Heart right ventricle (tissue), 16 donors: Measurements from ENCODE around the gene TMEM245. TPM values are rescaled to one million over a fixed set of nuclear protein-coding genes. Genes with fewer than 3 reads are reported as not detected.

ENCODE experiments used
- ATAC-seq, 8 donors: fragments of 200-7000 bp; cut with Tn5 transposase; one replicate each; pipeline ENCODE4 v1.9.1; 2020; ENCODE audit warnings: mild to moderate bottlenecking in 8 of 8, moderate library complexity in 8 of 8, moderate number of reproducible peaks in 1 of 8
- DNase-seq, 2 donors: peaks; one replicate each; pipeline ENCODE4 v3.0.0-alpha.2; 2020
- H3K27ac ChIP-seq, 10 donors: fragments of 200-600 bp; sonication (generic) in 2 of 10; one replicate each; pipeline versions ENCODE4 v1.5.0 to v1.8.0; 2020 to 2022; ENCODE audit warnings: mild to moderate bottlenecking in 3 of 10
- H3K27me3 ChIP-seq, 7 donors: fragments of 200-600 bp; one replicate each; pipeline ENCODE4 v1.8.0; 2021 to 2022; ENCODE audit warnings: mild to moderate bottlenecking in 2 of 7
- H3K36me3 ChIP-seq, 9 donors: fragments of 200-600 bp; sonication (generic) in 1 of 9; one replicate each; pipeline versions ENCODE4 v1.5.0 to v1.8.0; 2020 to 2022; ENCODE audit warnings: mild to moderate bottlenecking in 2 of 9
- H3K4me1 ChIP-seq, 9 donors: fragments of 200-600 bp; sonication (generic) in 1 of 9; one replicate each; pipeline versions ENCODE4 v1.5.0 to v1.8.0; 2020 to 2022; ENCODE audit warnings: mild to moderate bottlenecking in 4 of 9
- H3K4me3 ChIP-seq, 10 donors: fragments of 200-600 bp; sonication (generic) in 2 of 10; one replicate each; pipeline versions ENCODE4 v1.5.0 to v1.8.0; 2020 to 2022; ENCODE audit warnings: mild to moderate bottlenecking in 7 of 10, moderate library complexity in 2 of 10
- H3K9me3 ChIP-seq, 11 donors: fragments of 200-600 bp in 10 of 11; sonication (generic) in 2 of 11; one replicate each; pipeline versions ENCODE4 v1.5.0 to v1.8.0; 2013 to 2022; ENCODE audit warnings: mild to moderate bottlenecking in 2 of 11, control low read depth in 1 of 11, moderate library complexity in 1 of 11
- CTCF ChIP-seq, 9 donors: fragments of 200-600 bp; sonication (generic) in 2 of 9; IDR thresholded peaks; one replicate each; pipeline versions ENCODE4 v1.5.0 to v1.8.0; 2021 to 2022; ENCODE audit warnings: antibody characterized with exemption in 9 of 9, mild to moderate bottlenecking in 5 of 9, moderate library complexity in 1 of 9
- WGBS, 2 donors: extraction: QIAGEN DNeasy Blood & Tissue Kit; methylation state at CpG; one replicate each; pipeline ENCODE4 v1.1.7; 2013; ENCODE audit warnings: inconsistent platforms in 1 of 2; 5-methylcytosine and 5-hydroxymethylcytosine counted together
- intact Hi-C, 10 donors: fragments of 100-400 bp; cut with DNase I; formaldehyde crosslinking; loops; one replicate each; pipeline versions ENCODE4 v1.11.1 to v1.14.2; 2022
- polyA plus RNA-seq, 2 donors: library from polyadenylated mRNA; stranded (reverse); fragments of 200-250 nt; gene quantifications; one replicate each; pipeline ENCODE4 v1.2.3, GENCODE V29; 2013
- total RNA-seq, 10 donors: library from RNA; stranded (reverse); fragmentation: NEBNext Ultra II Directional in 3 of 10; extraction: Animal tissue kit (Norgen Biotek cat#: 25700) in 3 of 10; gene quantifications; one replicate each; pipeline versions ENCODE4 v1.2.1 to v1.2.4, GENCODE V29; 2021 to 2023
- donor health status: Arrhythmogenic right ventricular cardiomyopathy.
- donor health status: ischemic (EF 13 %, LVEDD 7.1; RV severe dilation, severe dysfunction).
- donor health status: healthy with polysubstance abuse.
- donor health status: DM: no; HTN: yes; CAD: no.
- donor health status: DM: no; HTN: no; CAD: no.
- donor health status: ischemic (EF 25% LVEDD 6.9; RV normal size, moderate dysfunction).
- donor health status: ischemic (EF 25% LVEDD 5.7; RV mildly dilated, moderate dysfunction).
- donor health status: healthy.
- donor health status: DM: yes; HTN: yes; CAD: no.
- donor health status: Ischemic cardiomyopathy.
- donor health status: ischemic (EF 35%, LVEDD 5.7; RV mildly dilated, moderate dysfunction).
- donor health status: nonischemic (EF 11% LVEDD 7.7; RV severe dilation, severe dysfunction).
- donor health status: DM: yes; HTN: yes; CAD: no.
- donor health status: PGD.
- donor health status: ischemic (EF 29% LVEDD 5.4; RV normal size, mild dysfunction).
- donor health status: nonischemic (EF 23%, LVEDD 6.1; RV moderate dilation, normal function).

Gene TMEM245
- total and polyA plus RNA-seq, 12 donors = 17.0 to 152 (median 96.2) TPM

- ATAC-seq = no peak
- H3K4me3 ChIP-seq = no peak overlapping the region
- no peak for TF ChIP-seq CTCF (IDR thresholded peaks at IDR 0.05)
- H3K36me3 ChIP-seq = peaks cover 0 to 27% (median 0%) of the 10 kb centered on the region in 9 donors
- no peaks in the 10 kb centered on the region for H3K27me3 ChIP-seq
- no peaks in the 10 kb centered on the region for H3K9me3 ChIP-seq
- H3K4me1 ChIP-seq = peaks cover 3 to 59% (median 42%) of the 10 kb centered on the region in 9 donors
- H3K27ac ChIP-seq = peak overlapping the region in 6 of 10 donors; percentile 8 to 50 (median 26)
- 17 to 18% methylated on average over 5 of the region's 5 CpGs for WGBS, 2 donors
- no peak for DNase-seq
- intact Hi-C loops = no loop called here
These were observed 128.3 kb downstream of the TMEM245 start for GRCh38 chr9:108991479-108991878.

DNA sequence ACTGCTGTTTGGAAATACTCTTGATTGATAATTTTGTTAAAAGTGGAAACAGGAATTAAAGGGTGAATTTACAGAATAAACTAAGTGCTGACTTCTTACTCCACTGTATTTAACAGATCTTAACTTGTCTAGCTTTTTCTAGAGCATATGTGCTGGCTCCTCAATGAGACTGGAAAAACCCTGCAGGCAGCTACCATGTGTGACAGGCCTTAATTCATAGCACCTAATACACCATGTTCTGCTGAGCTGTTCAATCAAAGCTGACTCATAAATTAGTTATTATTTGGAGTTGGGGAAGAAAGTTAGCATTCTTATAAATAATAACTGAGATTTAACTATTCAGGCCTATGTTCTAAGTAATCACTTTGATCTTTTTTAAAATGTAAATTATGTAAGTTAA is 135.9 kb downstream of the TMEM245 start:
- no peak for TF ChIP-seq CTCF (IDR thresholded peaks at IDR 0.05)

GRCh38 chr9:108980893-108981292 is 138.9 kb downstream of the TMEM245 start:
- Histone ChIP-seq H3K9me3 (no peaks in the 10 kb centered on the region), H3K4me1 (peaks cover 0 to 10% (median 0%) of the 10 kb centered on the region in 9 donors), H3K4me3 (no peak overlapping the region), H3K27me3 (no peaks in the 10 kb centered on the region), H3K27ac (peak overlapping the region in 1 of 10 donors; percentile 7), H3K36me3 (peaks cover 0 to 94% (median 14%) of the 10 kb centered on the region in 9 donors)
- intact Hi-C loops = no loop called here
- 64 to 67% methylated on average over 2 of the region's 2 CpGs for WGBS, 2 donors
- no peak for TF ChIP-seq CTCF (IDR thresholded peaks at IDR 0.05)
- DNase-seq = no peak
- peak in 7 of 8 donors; percentile 47 to 90 (median 72) for ATAC-seq

More for the DNA sequence above, 135.9 kb downstream of the TMEM245 start:
- no peak overlapping the region for H3K4me3 ChIP-seq
- H3K36me3 ChIP-seq = peaks cover 0 to 73% (median 12%) of the 10 kb centered on the region in 9 donors
- H3K27ac ChIP-seq = no peak overlapping the region
- no peaks in the 10 kb centered on the region for H3K9me3 ChIP-seq
- intact Hi-C loops = no loop called here
- H3K27me3 ChIP-seq = no peaks in the 10 kb centered on the region
- peaks cover 0 to 10% (median 0%) of the 10 kb centered on the region in 9 donors for H3K4me1 ChIP-seq
- DNase-seq (no peak), ATAC-seq (no peak)

DNA sequence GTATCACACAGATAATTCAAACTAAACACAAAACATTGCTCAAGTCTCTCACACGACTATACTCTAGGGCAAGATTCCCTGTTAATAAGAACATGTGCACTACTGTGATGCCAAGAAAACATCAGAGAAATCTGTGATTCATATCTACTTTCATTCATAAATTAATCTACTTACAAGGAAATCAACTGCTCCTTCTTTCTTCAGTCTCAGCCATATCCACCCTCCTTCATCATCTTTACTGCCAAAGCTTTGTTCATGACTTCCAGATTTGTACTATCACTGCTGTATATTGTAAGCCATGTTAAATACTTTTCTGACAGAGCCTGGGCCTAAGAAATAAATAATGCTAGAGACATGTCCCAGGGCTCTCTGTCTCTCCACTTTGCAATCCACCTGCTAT is 141.5 kb downstream of the TMEM245 start:
- Histone ChIP-seq H3K9me3 (no peaks in the 10 kb centered on the region), H3K27me3 (no peaks in the 10 kb centered on the region), H3K36me3 (peaks cover 0 to 70% (median 14%) of the 10 kb centered on the region in 9 donors), H3K4me3 (no peak overlapping the region), H3K4me1 (peaks cover 0 to 24% (median 13%) of the 10 kb centered on the region in 9 donors), H3K27ac (no peak overlapping the region)
- no peak for ATAC-seq
- intact Hi-C loops = no loop called here
- DNase-seq = no peak
- WGBS, 2 donors = 56 to 62% methylated on average over 1 of the region's 1 CpG
- no peak for TF ChIP-seq CTCF (IDR thresholded peaks at IDR 0.05)
